ENCODE results near the gene TECRL. TPM values are rescaled to one million over a fixed set of nuclear protein-coding genes. Genes with fewer than 3 reads are reported as not detected.

TECRL gene
- total RNA-seq, 2 experiments from 2014 or later = not detected

DNA sequence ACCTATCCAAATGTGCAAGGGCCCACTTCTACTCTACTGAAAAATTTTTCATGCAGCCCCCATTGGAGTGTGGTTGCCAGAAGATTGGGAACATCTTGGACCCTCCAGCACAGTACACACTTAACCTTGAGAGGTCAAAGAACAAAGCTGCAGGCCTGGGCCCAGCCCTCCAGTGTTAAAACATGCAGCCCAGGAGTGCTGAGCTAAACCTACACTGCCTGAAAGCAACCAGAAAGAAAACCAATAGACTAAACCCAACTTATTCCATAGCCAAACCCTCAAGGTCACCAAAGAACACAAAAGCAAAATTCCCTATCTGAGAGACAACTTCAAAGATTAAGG is 47.9 kb downstream of the TECRL start:
- ChIA-PET CTCF (no interaction called here), POLR2A (no interaction called here)
- no peaks in the 10 kb centered on the region for H3K36me3 Mint-ChIP-seq
- intact Hi-C loops (cut with micrococcal nuclease) = no loop called here
- DNase-seq = no peak
- H3K4me1 Mint-ChIP-seq (ENCODE audit: low read depth) = no peaks in the 10 kb centered on the region
- no peak overlapping the region for H3K27ac Mint-ChIP-seq
- H3K4me3 Mint-ChIP-seq = no peak overlapping the region
- H3K9me3 Mint-ChIP-seq = peaks cover 21% of the 10 kb centered on the region
- H3K27me3 Mint-ChIP-seq = no peaks in the 10 kb centered on the region

DNA sequence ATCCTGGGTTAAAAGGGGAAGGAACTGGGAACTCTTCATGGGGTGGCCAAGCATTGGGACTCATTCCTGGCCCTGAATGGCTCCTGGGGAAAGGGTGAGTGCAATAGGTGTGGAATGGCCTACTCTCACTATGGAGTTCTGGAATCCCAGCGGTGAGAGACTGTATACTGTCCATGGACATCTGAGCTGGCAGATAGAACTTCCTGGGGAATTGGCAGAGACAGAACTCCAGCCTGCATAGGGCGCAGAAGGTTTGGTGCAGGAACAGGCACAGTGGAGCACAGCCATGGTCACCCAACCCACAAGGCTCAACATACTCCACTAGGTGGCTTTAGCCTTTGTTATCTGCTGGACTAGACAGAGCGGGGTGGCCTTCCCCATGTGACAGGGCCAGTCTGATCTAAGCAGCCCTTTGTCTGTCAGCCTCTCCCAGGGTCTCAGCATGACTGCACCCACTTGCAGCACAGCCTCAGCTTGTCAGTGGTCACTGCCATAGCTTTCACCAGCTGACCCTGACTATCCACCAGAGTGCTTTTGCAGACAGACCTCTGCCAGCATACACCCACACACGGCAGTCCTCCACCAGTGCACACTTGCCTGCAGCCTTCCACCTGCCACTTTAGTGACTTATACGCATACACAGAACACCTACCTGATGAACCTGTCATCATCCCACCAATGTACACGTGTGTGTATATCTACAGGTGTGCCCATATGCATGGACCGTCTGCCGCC is 48.4 kb downstream of the TECRL start:
- POLR2A ChIA-PET = no interaction called here
- CTCF ChIA-PET = no interaction called here

DNA sequence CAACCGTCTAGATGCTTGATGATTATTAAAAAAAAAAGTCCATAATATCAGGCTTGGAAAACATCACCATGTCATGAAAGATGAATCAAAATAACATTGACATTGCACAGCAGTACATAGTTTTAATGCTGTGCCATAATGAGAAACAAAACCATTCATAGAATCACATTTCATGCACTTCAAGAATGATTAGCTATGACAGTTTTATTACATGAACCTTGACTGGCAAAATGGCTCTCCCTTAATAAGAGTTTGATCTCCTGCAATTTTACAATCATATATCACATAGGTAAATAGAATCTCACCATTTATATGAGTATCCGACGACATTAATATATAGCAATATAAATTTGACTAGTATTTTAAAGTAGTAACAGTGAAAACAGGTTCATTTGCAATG is 49.8 kb downstream of the TECRL start:
- DNase-seq = no peak
- no peaks in the 10 kb centered on the region for H3K27me3 Mint-ChIP-seq
- intact Hi-C loops (cut with micrococcal nuclease) = no loop called here
- ChIA-PET POLR2A (no interaction called here), CTCF (no interaction called here)
- H3K4me1 Mint-ChIP-seq (ENCODE audit: low read depth) = no peaks in the 10 kb centered on the region
- no peak overlapping the region for H3K27ac Mint-ChIP-seq
- H3K4me3 Mint-ChIP-seq = no peak overlapping the region
- H3K9me3 Mint-ChIP-seq = peaks cover 13% of the 10 kb centered on the region
- H3K36me3 Mint-ChIP-seq = no peaks in the 10 kb centered on the region

More for the DNA sequence above, 48.4 kb downstream of the TECRL start:
- Mint-ChIP-seq H3K4me3 (no peak overlapping the region), H3K27me3 (no peaks in the 10 kb centered on the region), H3K36me3 (no peaks in the 10 kb centered on the region), H3K27ac (no peak overlapping the region), H3K4me1 (ENCODE audit: low read depth) (no peaks in the 10 kb centered on the region), H3K9me3 (peaks cover 16% of the 10 kb centered on the region)
- intact Hi-C loops (cut with micrococcal nuclease) = no loop called here
- no peak for DNase-seq

DNA sequence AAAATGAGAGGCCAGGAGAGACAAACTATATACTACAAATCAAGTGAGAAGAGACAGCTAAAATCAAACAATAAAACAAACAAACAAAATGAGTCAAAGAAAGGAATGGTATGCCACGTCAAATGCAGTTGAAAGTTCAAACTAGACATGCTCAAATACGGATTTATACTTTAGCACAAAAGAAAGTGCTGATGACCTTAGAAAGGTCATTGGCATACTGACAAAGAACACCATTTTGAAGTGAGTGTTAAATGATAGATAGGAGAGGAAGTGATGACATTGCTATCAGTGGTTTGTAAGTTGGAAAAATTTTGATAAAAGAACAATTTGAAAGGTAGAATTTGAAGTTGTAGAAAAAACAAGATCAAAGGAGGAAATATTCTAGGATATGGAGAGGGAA is 55.3 kb downstream of the TECRL start:
- Mint-ChIP-seq H3K36me3 (no peaks in the 10 kb centered on the region), H3K4me3 (no peak overlapping the region), H3K27me3 (no peaks in the 10 kb centered on the region), H3K9me3 (peaks cover 7% of the 10 kb centered on the region), H3K4me1 (ENCODE audit: low read depth) (no peaks in the 10 kb centered on the region), H3K27ac (no peak overlapping the region)
- intact Hi-C loops (cut with micrococcal nuclease) = no loop called here
- POLR2A ChIA-PET = no interaction called here
- CTCF ChIA-PET = no interaction called here
- no peak for DNase-seq

DNA sequence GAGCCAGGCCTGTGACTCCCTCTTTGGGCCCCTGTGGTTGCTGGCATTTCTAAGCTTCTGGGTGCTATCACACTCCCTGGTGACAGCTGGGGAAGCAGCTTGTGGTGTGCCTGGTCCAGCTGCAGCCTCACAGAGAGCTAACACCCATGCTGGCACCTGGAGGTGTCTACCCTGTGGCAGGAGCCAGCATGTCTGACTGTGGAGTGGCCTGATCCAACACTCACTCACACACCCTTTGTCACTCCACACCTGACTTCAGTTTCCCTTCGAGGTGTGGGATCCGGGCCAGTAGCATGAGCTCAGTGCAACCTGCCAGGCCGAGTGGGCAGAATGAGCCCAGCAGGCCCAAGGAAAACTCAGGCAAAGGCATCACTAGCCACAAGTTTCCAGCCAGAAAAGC is 67.5 kb downstream of the TECRL start:
- H3K9me3 Mint-ChIP-seq = peaks cover 3% of the 10 kb centered on the region
- ChIA-PET CTCF (no interaction called here), POLR2A (no interaction called here)
- H3K4me3 Mint-ChIP-seq = no peak overlapping the region
- H3K4me1 Mint-ChIP-seq (ENCODE audit: low read depth) = no peaks in the 10 kb centered on the region
- H3K27ac Mint-ChIP-seq = no peak overlapping the region
- no peaks in the 10 kb centered on the region for H3K27me3 Mint-ChIP-seq
- no peaks in the 10 kb centered on the region for H3K36me3 Mint-ChIP-seq
- no peak for DNase-seq
- intact Hi-C loops (cut with micrococcal nuclease) = no loop called here

DNA sequence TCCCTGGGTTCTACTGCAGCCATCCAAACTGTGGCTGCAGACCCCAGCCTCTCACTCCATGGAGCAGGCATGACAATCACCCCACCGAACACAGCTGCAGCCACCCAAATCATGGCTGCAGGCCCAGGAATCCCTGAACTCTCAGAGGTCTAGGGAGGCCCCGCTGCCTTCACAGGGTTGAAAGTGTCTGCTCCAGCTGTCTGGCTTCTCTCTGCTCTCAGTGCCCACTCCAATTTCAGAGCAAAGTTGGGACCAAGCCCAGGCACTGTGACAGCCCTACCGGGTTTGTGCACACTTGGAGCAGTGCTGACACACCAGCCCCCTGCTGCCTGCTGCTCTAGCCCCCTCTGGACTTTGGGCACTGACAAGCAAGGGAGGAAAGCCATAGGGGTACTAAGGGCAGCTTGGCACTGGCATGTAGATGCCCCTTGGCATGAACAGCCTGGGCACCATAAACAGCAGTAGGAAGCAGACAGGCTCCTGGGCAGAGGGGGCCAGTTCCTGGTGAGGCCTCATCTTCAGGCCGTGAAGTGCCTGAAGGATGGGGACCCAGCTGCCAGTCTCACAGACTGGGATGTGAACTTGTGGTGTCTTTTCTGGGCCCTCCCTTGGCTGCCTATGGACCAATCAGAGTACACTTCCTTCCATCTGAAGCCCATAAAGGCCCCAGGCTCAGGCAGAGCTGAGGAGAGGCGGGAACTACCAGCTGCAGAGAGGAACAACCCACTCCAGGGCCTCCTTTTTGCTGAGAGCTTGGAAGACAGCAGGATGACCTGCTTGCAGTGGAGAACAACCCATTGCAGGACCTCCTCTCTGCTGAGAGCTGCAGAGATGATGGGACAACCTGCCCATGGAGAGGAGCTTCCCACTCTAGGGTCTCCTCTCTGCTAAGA is 68.8 kb downstream of the TECRL start:
- Mint-ChIP-seq H3K4me1 (ENCODE audit: low read depth) (no peaks in the 10 kb centered on the region), H3K9me3 (peaks cover under 1% of the 10 kb centered on the region), H3K4me3 (no peak overlapping the region), H3K36me3 (no peaks in the 10 kb centered on the region), H3K27me3 (no peaks in the 10 kb centered on the region), H3K27ac (no peak overlapping the region)
- POLR2A ChIA-PET = no interaction called here
- no peak for DNase-seq
- intact Hi-C loops (cut with micrococcal nuclease) = no loop called here
- CTCF ChIA-PET = no interaction called here

DNA sequence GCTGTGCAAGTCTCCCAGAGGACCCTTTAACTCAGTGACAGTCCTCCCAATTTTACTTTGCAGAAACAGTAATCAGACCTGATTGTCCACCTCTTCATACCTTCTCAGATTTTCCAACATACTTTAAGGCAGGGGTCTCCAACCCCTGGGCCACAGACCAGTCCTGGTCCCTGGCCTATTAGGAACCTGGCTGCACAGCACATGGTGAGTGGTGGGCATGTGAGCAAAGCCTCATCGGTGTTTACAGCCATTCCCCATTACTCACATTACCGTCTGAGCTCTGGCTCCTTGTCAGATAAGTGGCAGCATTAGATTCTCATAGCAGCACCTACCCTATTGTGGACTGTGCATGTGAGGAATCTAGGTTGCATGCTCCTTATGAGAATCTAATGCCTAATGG is 74.3 kb downstream of the TECRL start:
- H3K27me3 Mint-ChIP-seq = no peaks in the 10 kb centered on the region
- H3K9me3 Mint-ChIP-seq = peaks cover 6% of the 10 kb centered on the region
- H3K4me1 Mint-ChIP-seq (ENCODE audit: low read depth) = no peaks in the 10 kb centered on the region
- H3K27ac Mint-ChIP-seq = no peak overlapping the region
- intact Hi-C loops (cut with micrococcal nuclease) = no loop called here
- H3K4me3 Mint-ChIP-seq = no peak overlapping the region
- POLR2A ChIA-PET = no interaction called here
- no peak for DNase-seq
- no peaks in the 10 kb centered on the region for H3K36me3 Mint-ChIP-seq
- CTCF ChIA-PET = no interaction called here

DNA sequence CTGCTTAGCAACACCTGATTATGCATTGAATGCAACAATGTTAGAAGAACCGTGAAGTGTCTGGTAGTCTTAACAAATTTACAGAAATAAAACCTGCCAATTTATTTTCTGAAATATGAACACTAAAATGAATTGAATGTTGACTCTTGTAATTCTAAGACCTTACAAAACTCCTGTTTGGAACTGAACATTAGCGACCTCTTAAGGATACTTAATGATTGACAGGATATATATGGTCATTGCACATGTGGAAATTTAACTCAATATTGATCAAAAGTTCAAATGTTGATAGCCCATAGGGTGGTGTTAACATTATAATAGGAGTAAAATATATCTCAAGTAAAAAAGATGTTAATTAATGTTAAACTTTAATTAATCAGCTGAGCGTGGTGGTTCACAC is 79.1 kb downstream of the TECRL start:
- no peak for DNase-seq
- H3K36me3 Mint-ChIP-seq = no peaks in the 10 kb centered on the region
- intact Hi-C loops (cut with micrococcal nuclease) = no loop called here
- H3K9me3 Mint-ChIP-seq = peaks cover 7% of the 10 kb centered on the region
- CTCF ChIA-PET = no interaction called here
- POLR2A ChIA-PET = no interaction called here
- H3K27ac Mint-ChIP-seq = no peak overlapping the region
- H3K4me1 Mint-ChIP-seq (ENCODE audit: low read depth) = no peaks in the 10 kb centered on the region
- no peak overlapping the region for H3K4me3 Mint-ChIP-seq
- no peaks in the 10 kb centered on the region for H3K27me3 Mint-ChIP-seq

DNA sequence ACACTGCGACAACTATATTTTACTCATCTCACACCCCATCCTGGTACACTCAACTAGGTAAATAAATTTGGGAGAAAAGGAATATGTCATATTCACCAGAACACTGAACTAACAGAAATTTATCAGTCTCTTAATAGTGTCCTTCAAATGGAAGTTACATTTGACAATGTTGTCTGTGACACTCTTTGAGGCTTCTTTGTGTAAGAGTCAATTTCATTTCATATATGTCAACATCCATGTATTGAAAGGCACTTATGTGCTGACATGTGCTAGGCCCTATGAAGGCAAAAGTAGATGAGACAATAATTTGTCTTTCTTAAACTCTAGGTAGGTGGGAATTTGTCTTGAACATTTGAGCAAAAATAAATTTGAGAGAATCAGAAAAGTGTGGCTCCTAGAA is 82.0 kb downstream of the TECRL start:
- peaks cover 11% of the 10 kb centered on the region for H3K9me3 Mint-ChIP-seq
- DNase-seq = no peak
- H3K4me3 Mint-ChIP-seq = no peak overlapping the region
- no peak overlapping the region for H3K27ac Mint-ChIP-seq
- CTCF ChIA-PET = no interaction called here
- intact Hi-C loops (cut with micrococcal nuclease) = no loop called here
- POLR2A ChIA-PET = no interaction called here
- H3K27me3 Mint-ChIP-seq = no peaks in the 10 kb centered on the region
- H3K4me1 Mint-ChIP-seq (ENCODE audit: low read depth) = no peaks in the 10 kb centered on the region
- H3K36me3 Mint-ChIP-seq = no peaks in the 10 kb centered on the region

DNA sequence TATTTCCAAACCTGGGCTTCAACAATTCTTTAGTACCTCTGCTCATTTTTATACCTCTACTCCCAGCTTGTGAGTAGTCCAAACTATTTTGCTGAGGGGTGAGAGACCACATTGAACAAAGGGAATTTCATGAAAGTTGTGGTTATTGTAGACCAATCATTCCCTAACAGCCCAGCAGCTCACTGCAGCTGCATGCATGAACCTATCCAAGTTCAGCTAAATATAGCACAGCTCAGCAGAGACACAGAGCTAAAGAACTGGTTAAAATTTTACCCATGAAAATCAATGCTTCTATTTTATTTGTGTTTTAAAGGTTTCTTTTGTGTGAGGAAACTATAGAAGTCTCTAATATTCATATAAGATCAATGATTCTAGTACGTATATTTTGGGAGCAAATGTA is 82.7 kb downstream of the TECRL start:
- H3K27me3 Mint-ChIP-seq = no peaks in the 10 kb centered on the region

DNA sequence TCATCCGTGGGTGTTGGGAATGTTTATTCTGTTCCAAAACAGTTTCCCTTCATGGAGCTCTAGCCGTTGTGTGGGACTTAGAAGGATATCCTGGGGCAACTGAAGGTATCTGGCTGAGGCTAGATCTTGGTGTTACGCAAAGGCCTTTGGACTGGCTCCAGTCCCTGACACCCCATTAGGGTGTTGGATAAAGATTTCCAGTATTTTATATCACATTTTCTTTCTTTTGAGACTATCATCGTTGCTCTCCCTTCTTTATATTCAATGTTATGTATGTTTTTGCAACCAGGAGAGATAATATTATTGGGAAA is 103.0 kb downstream of the TECRL start:
- Mint-ChIP-seq H3K4me3 (no peak overlapping the region), H3K4me1 (ENCODE audit: low read depth) (no peaks in the 10 kb centered on the region), H3K9me3 (peaks cover 13% of the 10 kb centered on the region), H3K27me3 (no peaks in the 10 kb centered on the region), H3K36me3 (no peaks in the 10 kb centered on the region), H3K27ac (no peak overlapping the region)
- ChIA-PET POLR2A (no interaction called here), CTCF (no interaction called here)
- intact Hi-C loops (cut with micrococcal nuclease) = no loop called here
- DNase-seq = no peak

More for the DNA sequence above, 82.7 kb downstream of the TECRL start:
- peaks cover 13% of the 10 kb centered on the region for H3K9me3 Mint-ChIP-seq
- DNase-seq = no peak
- H3K4me1 Mint-ChIP-seq (ENCODE audit: low read depth) = no peaks in the 10 kb centered on the region
- intact Hi-C loops (cut with micrococcal nuclease) = no loop called here
- CTCF ChIA-PET = no interaction called here
- POLR2A ChIA-PET = no interaction called here
- no peaks in the 10 kb centered on the region for H3K36me3 Mint-ChIP-seq
- no peak overlapping the region for H3K4me3 Mint-ChIP-seq
- H3K27ac Mint-ChIP-seq = no peak overlapping the region

DNA sequence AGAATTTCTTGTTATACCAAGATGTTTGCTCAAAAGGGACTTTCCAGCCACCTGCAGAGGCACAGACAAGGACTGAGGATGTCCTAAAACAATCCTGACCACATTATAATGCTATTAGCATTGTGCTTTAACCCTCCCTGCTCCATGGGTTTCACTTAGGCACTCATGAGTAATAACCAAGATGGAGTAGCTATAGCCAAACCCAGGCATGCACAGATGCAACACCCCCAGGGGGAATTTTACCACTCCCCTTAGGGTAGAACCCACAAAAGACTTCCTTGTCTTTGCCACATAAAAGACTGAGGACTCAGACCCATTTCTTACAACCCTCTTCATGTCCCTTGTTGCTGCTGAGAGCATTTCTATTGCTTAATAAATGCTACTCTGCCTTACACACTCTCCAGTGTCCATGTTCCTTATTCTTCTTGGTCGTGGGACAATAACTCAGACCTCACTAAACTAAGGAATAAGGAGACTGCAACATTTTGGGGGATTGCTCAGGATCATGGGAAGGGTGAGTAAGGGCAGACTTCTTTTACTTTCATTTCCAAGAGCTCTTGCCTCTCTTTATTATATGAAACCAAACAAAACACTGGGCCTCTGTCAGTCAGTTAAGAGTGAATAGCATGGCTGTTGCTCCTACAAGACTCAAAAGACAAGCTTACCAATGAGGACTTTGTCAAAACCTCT is 103.5 kb downstream of the TECRL start:
- Mint-ChIP-seq H3K4me1 (ENCODE audit: low read depth) (no peaks in the 10 kb centered on the region), H3K9me3 (peaks cover 13% of the 10 kb centered on the region), H3K27me3 (no peaks in the 10 kb centered on the region), H3K4me3 (no peak overlapping the region), H3K27ac (no peak overlapping the region), H3K36me3 (no peaks in the 10 kb centered on the region)
- intact Hi-C loops (cut with micrococcal nuclease) = no loop called here
- POLR2A ChIA-PET = no interaction called here
- CTCF ChIA-PET = no interaction called here
- no peak for DNase-seq

DNA sequence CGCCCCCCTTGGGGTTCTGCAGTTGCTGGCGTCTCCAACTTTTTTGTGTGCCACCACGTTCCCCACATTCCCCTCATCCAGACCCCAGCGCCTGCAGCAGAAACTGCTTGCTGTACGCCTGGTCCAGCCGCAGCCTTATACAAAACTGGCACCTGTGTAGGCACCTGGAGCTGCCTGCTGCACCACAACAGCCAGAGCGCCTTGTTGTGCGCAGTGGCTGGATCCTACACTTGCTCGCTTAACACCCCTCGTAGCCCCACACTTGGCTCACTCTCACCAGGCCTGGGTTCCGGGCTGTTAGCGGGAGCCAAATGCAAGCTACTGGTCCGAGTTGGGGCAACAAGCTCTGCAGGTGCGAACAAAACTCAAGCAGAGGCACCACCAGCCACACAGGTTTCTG is 136.8 kb downstream of the TECRL start:
- no peak overlapping the region for H3K4me3 Mint-ChIP-seq
- ChIA-PET CTCF (no interaction called here), POLR2A (no interaction called here)
- no peak for DNase-seq
- H3K27me3 Mint-ChIP-seq = no peaks in the 10 kb centered on the region
- H3K4me1 Mint-ChIP-seq (ENCODE audit: low read depth) = no peaks in the 10 kb centered on the region
- peaks cover 5% of the 10 kb centered on the region for H3K9me3 Mint-ChIP-seq
- intact Hi-C loops (cut with micrococcal nuclease) = no loop called here
- H3K36me3 Mint-ChIP-seq = no peaks in the 10 kb centered on the region
- H3K27ac Mint-ChIP-seq = no peak overlapping the region

All from activated CD4-positive, alpha-beta memory T cell treated with anti-CD3 and anti-CD28 coated beads for 36 hours (primary cell).